SIG-M5 (cell line): Measurements from ENCODE around the gene ARR3.
"Not testable (repeated sequence)": the region's sequence is repeated elsewhere in the genome, so short reads cannot be mapped to it uniquely, and the experiment has no call there.

Experiments used
- DNase-seq: peaks from one replicate; lab custom pipeline; 2025; lab: John Stamatoyannopoulos, UW

The ARR3 gene

GRCh38 chrX:70280573-70280972 lies 12.4 kb downstream of the ARR3 start:
- DNase-seq, result no peak

GRCh38 chrX:70281951-70282350 lies 13.8 kb downstream of the ARR3 start, which contains the start of gene RAB41:
TSS of gene RAB41 (plus strand) at chrX:70282172. CDS start at chrX:70282218, 46 bp downstream.
- DNase-seq, result no peak

GRCh38 chrX:70289168-70289792 lies 21.1 kb downstream of the ARR3 start:
- DNase-seq, result no peak

- no peak for DNase-seq
Observed at GRCh38 chrX:70289793-70290770, 21.9 kb downstream of the ARR3 start, which contains the start of the genes KIF4A and PDZD11. TSS of gene KIF4A (plus strand) at chrX:70290104. CDS start at chrX:70290459, 355 bp downstream. TSS of gene PDZD11 (minus strand) at chrX:70289927. CDS start at chrX:70289341, 586 bp downstream.

- DNase-seq, result no peak
Observed at GRCh38 chrX:70292788-70293187, 24.7 kb downstream of the ARR3 start.

GRCh38 chrX:70293621-70294020 lies 25.5 kb downstream of the ARR3 start:
- DNase-seq, result no peak

GRCh38 chrX:70301716-70302115 lies 33.6 kb downstream of the ARR3 start:
- DNase-seq, result no peak

- no peak for DNase-seq
Observed at GRCh38 chrX:70313503-70313902, 45.4 kb downstream of the ARR3 start.

- DNase-seq, result no peak
Observed at GRCh38 chrX:70322784-70323183, 54.6 kb downstream of the ARR3 start.

GRCh38 chrX:70323628-70324027 lies 55.5 kb downstream of the ARR3 start:
- not testable (repeated sequence) for DNase-seq

GRCh38 chrX:70324326-70324725 lies 56.2 kb downstream of the ARR3 start:
- no peak for DNase-seq

- DNase-seq, result no peak
Observed at GRCh38 chrX:70331161-70331560, 63.0 kb downstream of the ARR3 start.
